K562 (cell line): ENCODE measurements around the gene IL4I1. TPM values are rescaled to one million over a fixed set of nuclear protein-coding genes. Genes with fewer than 3 reads are reported as not detected.

ENCODE experiments used
- ATAC-seq: fragments of 200-7000 bp; cut with Tn5 transposase; 3 replicates; pipeline ENCODE4 v1.9.1; 2020; ENCODE audit warnings: moderate library complexity
- BruUV-seq: library from RNA; stranded (reverse); fragments of 400-500 nt; replicated peaks from 2 replicates; lab custom pipeline; 2021; lab: Mats Ljungman, UMichigan
- CTCF ChIA-PET: fragments of 300-600 bp; formaldehyde crosslinking; extraction: SDS; loops from one replicate; lab custom pipeline; 2021; ENCODE audit warnings: low intra/inter-chr PET ratio; lab: Yijun Ruan, JAX
- POLR2A ChIA-PET: fragments of 300-600, 350-650 bp; sonication (Branson Sonifier 250); formaldehyde crosslinking; extraction: SDS; loops from one replicate; lab custom pipeline; 2021; ENCODE audit warnings: antibody characterized with exemption, inconsistent platforms; lab: Yijun Ruan, JAX
- DNase-seq, 4 experiments: peaks; one replicate each; pipeline versions ENCODE4 v3.0.0 to v3.0.0-alpha.2; 2011 to 2018; ENCODE audit warnings: low spot score in 3 of 4, mixed read lengths in 3 of 4; ENCODE audit errors: extremely low read depth in 1 of 4
- FAIRE-seq: peaks from 2 replicates; lab custom pipeline; 2011; peaks lifted over from hg19 to GRCh38; lab: Jason Lieb, UNC
- H2AFZ ChIP-seq: 2 replicates; pipeline ENCODE4 v1.6.0; 2011; ENCODE audit warnings: low read depth, low read length, control low read depth, inconsistent platforms
- H3K27ac ChIP-seq: fragments of 200-600 bp; 3 replicates; pipeline ENCODE4 v1.8.0; 2011; ENCODE audit warnings: low read depth, mild to moderate bottlenecking, control low read depth, inconsistent platforms, low read length, moderate library complexity, mixed read lengths; ENCODE audit errors: extremely low read depth
- H3K27me3 ChIP-seq, 2 experiments: fragments of 300-600 bp in 1 of 2; 2 replicates in 1 of 2; 3 replicates in 1 of 2; pipeline versions ENCODE4 v1.6.0 to v1.8.0; 2011; ENCODE audit warnings: inconsistent platforms in 2 of 2, low read length in 2 of 2, mild to moderate bottlenecking in 1 of 2, mixed read lengths in 1 of 2, moderate library complexity in 1 of 2; ENCODE audit not compliant: control insufficient read depth in 2 of 2, insufficient read depth in 2 of 2
- H3K36me3 ChIP-seq: fragments of 300-600 bp; 3 replicates; pipeline ENCODE4 v1.8.0; 2011; ENCODE audit warnings: mild to moderate bottlenecking, low read length, inconsistent platforms; ENCODE audit not compliant: control insufficient read depth, insufficient read depth
- H3K4me1 ChIP-seq, 2 experiments: fragments of 200-600 bp in 1 of 2; replicated peaks in 1 of 2; 2 replicates in 1 of 2; 3 replicates in 1 of 2; pipeline versions ENCODE4 v1.5.1 to v1.8.0; 2011; ENCODE audit warnings: inconsistent platforms in 2 of 2, low read length in 2 of 2, mild to moderate bottlenecking in 1 of 2, mixed read lengths in 1 of 2, moderate library complexity in 1 of 2; ENCODE audit not compliant: control insufficient read depth in 2 of 2, insufficient read depth in 2 of 2
- H3K4me2 ChIP-seq: 2 replicates; pipeline ENCODE4 v1.6.1; 2011; ENCODE audit warnings: low read length, control low read depth, inconsistent platforms, mixed read lengths; ENCODE audit not compliant: insufficient read depth
- H3K4me3 ChIP-seq: fragments of 200-600 bp; sonication (generic), shearing (Covaris generic); 2 replicates; pipeline ENCODE4 v1.5.1; 2016; ENCODE audit warnings: control low read depth, inconsistent platforms
- H3K79me2 ChIP-seq: fragments of 200-600 bp; 3 replicates; pipeline ENCODE4 v1.8.0; 2011; ENCODE audit warnings: low read length, inconsistent platforms; ENCODE audit not compliant: control insufficient read depth, insufficient read depth
- H3K9ac ChIP-seq, 2 experiments: 2 replicates each; pipeline versions ENCODE4 v1.6.0 to v1.6.1; 2011; ENCODE audit warnings: low read depth in 2 of 2, low read length in 2 of 2, control low read depth in 1 of 2, inconsistent platforms in 1 of 2, mild to moderate bottlenecking in 1 of 2, mixed read lengths in 1 of 2; ENCODE audit not compliant: insufficient read depth in 1 of 2
- H3K9me1 ChIP-seq: one replicate; pipeline ENCODE4 v1.6.0; 2011; ENCODE audit warnings: inconsistent platforms, mild to moderate bottlenecking, low read length, moderate library complexity; ENCODE audit not compliant: control insufficient read depth, insufficient read depth
- H3K9me3 ChIP-seq: replicated peaks from 2 replicates; pipeline ENCODE4 v1.5.1; 2011; ENCODE audit warnings: low read depth, low read length, inconsistent platforms; ENCODE audit not compliant: control insufficient read depth, insufficient read depth
- H4K20me1 ChIP-seq: replicated peaks from 2 replicates; pipeline ENCODE4 v1.6.1; 2011; ENCODE audit warnings: low read length, inconsistent platforms, mixed read lengths; ENCODE audit not compliant: control insufficient read depth, insufficient read depth
- BRD9 ChIP-seq: fragments of 450-650 bp; IDR thresholded peaks from 2 replicates; pipeline ENCODE4 v1.6.1; 2018; ENCODE audit warnings: low read depth; ENCODE audit not compliant: partially characterized antibody
- ERF ChIP-seq: fragments of 450-650 bp; formaldehyde crosslinking; IDR thresholded peaks from 2 replicates; pipeline ENCODE4 v1.4.0; 2020; ENCODE audit warnings: mild to moderate bottlenecking, mixed read lengths
- FOS ChIP-seq: IDR thresholded peaks from 3 replicates; pipeline ENCODE4 v1.6.1; 2011; ENCODE audit not compliant: insufficient read length; ENCODE audit errors: extremely low read depth
- NFIC ChIP-seq: fragments of 450-650 bp; IDR thresholded peaks from 2 replicates; pipeline ENCODE4 v1.6.1; 2017; ENCODE audit warnings: mild to moderate bottlenecking, inconsistent platforms
- NFYB ChIP-seq: IDR thresholded peaks from 2 replicates; pipeline ENCODE4 v1.6.1; 2011; ENCODE audit warnings: mild to moderate bottlenecking, moderate library complexity; ENCODE audit not compliant: insufficient read length; ENCODE audit errors: extremely low read depth
- RBM25 ChIP-seq: fragments of 200-400 bp; formaldehyde crosslinking; IDR thresholded peaks from 2 replicates; pipeline ENCODE4 v1.6.1; 2018; ENCODE audit warnings: low read length, low read depth, moderate library complexity; ENCODE audit not compliant: severe bottlenecking
- ZFP36 ChIP-seq: fragments of 150-350 bp; IDR thresholded peaks from 2 replicates; pipeline ENCODE4 v1.6.1; 2018; ENCODE audit warnings: low read length, low read depth; ENCODE audit not compliant: partially characterized antibody
- ZNF551 ChIP-seq: fragments of 250-450 bp; sonication (Bioruptor Pico); IDR thresholded peaks from 2 replicates; pipeline ENCODE4 v1.5.0; 2021; ENCODE audit warnings: mild to moderate bottlenecking, moderate library complexity
- WGBS: fragments of 100-300 bp; shearing (Covaris generic); methylation state at CpG from one replicate; pipeline ENCODE4 v1.1.6; 2016; ENCODE audit warnings: low coverage, mixed read lengths; ENCODE audit not compliant: insufficient coverage; ENCODE audit errors: missing lambda C conversion rate; 5-methylcytosine and 5-hydroxymethylcytosine counted together
- in situ Hi-C: fragments of 300-500 bp; cut with MboI; formaldehyde crosslinking; loops from 4 replicates; pipeline ENCODE4 v1.15.0; 2018; ENCODE audit warnings: inconsistent platforms, mixed read lengths
- intact Hi-C: fragments of 100-400 bp; cut with micrococcal nuclease; formaldehyde crosslinking; loops from 2 replicates; pipeline ENCODE4 v1.14.2; 2022
- polyA plus RNA-seq, 8 experiments: library from polyadenylated mRNA; depleted of rRNA in 4 of 8; stranded (reverse) in 5 of 8; unstranded in 3 of 8; fragments of >200 nt; fragmentation: Nextera tagmentation in 2 of 8; fragmentation: Illumina TruSeq in 1 of 8; extraction: Ambion mirVana in 2 of 8; extraction: Trizol in 1 of 8; gene quantifications; 2 replicates each; pipeline versions ENCODE4 v1.2.1 to v1.2.3, GENCODE V29; 2011 to 2014; ENCODE audit warnings: inconsistent platforms in 1 of 8, missing spikeins in 1 of 8
- total RNA-seq, 7 experiments: library from RNA; depleted of rRNA in 6 of 7; stranded (reverse); fragments of >200 nt in 6 of 7; fragmentation: Illumina TruSeq in 2 of 7; extraction: Trizol in 2 of 7; gene quantifications; 2 replicates each; pipeline versions ENCODE4 v1.2.1 to v1.2.3, GENCODE V29; 2011 to 2021; ENCODE audit warnings: low replicate concordance in 1 of 7
- TF ChIP-seq, protein P1 (sequence below), 2 experiments: fragments of 200-800 bp in 1 of 2; sonication (Bioruptor generic) in 1 of 2; sonication (generic) in 1 of 2; formaldehyde crosslinking in 1 of 2; IDR thresholded peaks in 1 of 2; conservative IDR thresholded peaks in 1 of 2; 2 replicates each; pipeline versions ENCODE4 v1.5.0 to v1.6.1; 2016 to 2020; ENCODE audit warnings: missing compliant biosample characterization in 1 of 2, missing genetic modification characterization in 1 of 2, missing genetic modification reagents in 1 of 2
- TF ChIP-seq, protein P2 (sequence below): fragments of 450-650 bp; formaldehyde crosslinking; conservative IDR thresholded peaks from 2 replicates; pipeline ENCODE4 v1.4.0; 2022; ENCODE audit warnings: mild to moderate bottlenecking, missing genetic modification characterization
- TF ChIP-seq, protein P3 (sequence below): sonication (generic); formaldehyde crosslinking; IDR thresholded peaks from 2 replicates; pipeline ENCODE4 v1.8.0; 2022; ENCODE audit warnings: missing genetic modification reagents, mild to moderate bottlenecking, borderline replicate concordance
- TF ChIP-seq, protein P4 (sequence below), 2 experiments: IDR thresholded peaks in 1 of 2; conservative IDR thresholded peaks in 1 of 2; 2 replicates each; pipeline ENCODE4 v1.6.1; 2016; ENCODE audit warnings: low read depth in 2 of 2, mild to moderate bottlenecking in 1 of 2, missing compliant biosample characterization in 1 of 2, missing genetic modification characterization in 1 of 2, moderate library complexity in 1 of 2
- TF ChIP-seq, protein P5 (sequence below): fragments of 250-450 bp; sonication (Bioruptor Pico); IDR thresholded peaks from 2 replicates; pipeline ENCODE4 v1.8.0; 2022; ENCODE audit warnings: moderate library complexity, mild to moderate bottlenecking, inconsistent platforms

IL4I1 gene
- total and polyA plus RNA-seq, 9 of the 15 experiments (the other 6 are each of a cell fraction or from before 2014, with no cell fraction given): 0.06 to 0.95 (median 0.43) TPM; not detected in 2

DNA sequence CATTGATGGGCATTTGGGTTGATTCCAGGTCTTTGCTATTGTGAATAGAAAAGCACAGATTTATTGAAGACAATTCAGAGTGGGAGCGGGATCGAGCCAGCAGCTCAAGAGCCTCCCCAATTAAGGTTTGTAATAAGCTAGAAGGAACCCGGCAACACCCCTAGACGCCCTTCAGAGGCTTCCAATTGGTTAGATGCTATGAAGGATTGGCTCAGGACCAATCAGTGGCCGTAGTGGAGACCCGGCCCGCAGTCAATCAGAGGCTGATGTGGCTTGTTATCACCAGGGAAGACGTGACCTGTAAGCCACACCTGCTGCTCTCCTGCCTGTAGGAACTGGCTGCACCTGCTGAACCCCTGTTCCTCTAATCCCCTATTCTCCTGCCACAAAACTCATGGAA lies 49.7 kb upstream of the IL4I1 start:
- peaks cover 3 to 5% of the 10 kb centered on the region in 2 experiments; a peak in 3 of 5 replicates for H3K4me1 ChIP-seq
- peak in 1 of 4 experiments; percentile 40 for DNase-seq
- WGBS: 8% methylated on average over 8 of the region's 8 CpGs
- FAIRE-seq: no peak
- H3K9ac ChIP-seq: no peak overlapping the region
- no peak overlapping the region for H3K4me3 ChIP-seq
- intact Hi-C loops: no loop called here
- peak; percentile 86 for ATAC-seq
- no peak overlapping the region for H3K27ac ChIP-seq
- in situ Hi-C loops: no loop called here
- no TSS peak for BruUV-seq
- H2AFZ ChIP-seq: no peak overlapping the region
- ChIA-PET CTCF (interaction anchor here (0.6 kb wide), 1 partner anchor 671 kb away, joined by 5 read pairs; no protein-coding TSS in a partner anchor), POLR2A (no interaction called here)
- H4K20me1 ChIP-seq: no peaks in the 10 kb centered on the region
- H3K27me3 ChIP-seq: peaks cover 3 to 4% of the 10 kb centered on the region in 2 experiments; a peak in 3 of 5 replicates
- H3K9me3 ChIP-seq: no peaks in the 10 kb centered on the region
- H3K9me1 ChIP-seq: no peaks in the 10 kb centered on the region
- H3K36me3 ChIP-seq: no peaks in the 10 kb centered on the region
- no peak overlapping the region for H3K4me2 ChIP-seq
- H3K79me2 ChIP-seq: no peaks in the 10 kb centered on the region
- no peak for TF ChIP-seq NFIC
- TF ChIP-seq ZNF551 (CRISPR knock-in tag): no peak
- no peak for TF ChIP-seq ERF (CRISPR knock-in tag)
- TF ChIP-seq RBM25: peak; percentile 10
- TF ChIP-seq, protein P1, sequence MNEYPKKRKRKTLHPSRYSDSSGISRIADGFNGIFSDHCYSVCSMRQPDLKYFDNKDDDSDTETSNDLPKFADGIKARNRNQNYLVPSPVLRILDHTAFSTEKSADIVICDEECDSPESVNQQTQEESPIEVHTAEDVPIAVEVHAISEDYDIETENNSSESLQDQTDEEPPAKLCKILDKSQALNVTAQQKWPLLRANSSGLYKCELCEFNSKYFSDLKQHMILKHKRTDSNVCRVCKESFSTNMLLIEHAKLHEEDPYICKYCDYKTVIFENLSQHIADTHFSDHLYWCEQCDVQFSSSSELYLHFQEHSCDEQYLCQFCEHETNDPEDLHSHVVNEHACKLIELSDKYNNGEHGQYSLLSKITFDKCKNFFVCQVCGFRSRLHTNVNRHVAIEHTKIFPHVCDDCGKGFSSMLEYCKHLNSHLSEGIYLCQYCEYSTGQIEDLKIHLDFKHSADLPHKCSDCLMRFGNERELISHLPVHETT (CRISPR knock-in tag; conservative IDR thresholded peaks at IDR 0.05 in 1 of 2, IDR thresholded peaks at IDR 0.05 in 1 of 2): no peak
- TF ChIP-seq, protein P2, sequence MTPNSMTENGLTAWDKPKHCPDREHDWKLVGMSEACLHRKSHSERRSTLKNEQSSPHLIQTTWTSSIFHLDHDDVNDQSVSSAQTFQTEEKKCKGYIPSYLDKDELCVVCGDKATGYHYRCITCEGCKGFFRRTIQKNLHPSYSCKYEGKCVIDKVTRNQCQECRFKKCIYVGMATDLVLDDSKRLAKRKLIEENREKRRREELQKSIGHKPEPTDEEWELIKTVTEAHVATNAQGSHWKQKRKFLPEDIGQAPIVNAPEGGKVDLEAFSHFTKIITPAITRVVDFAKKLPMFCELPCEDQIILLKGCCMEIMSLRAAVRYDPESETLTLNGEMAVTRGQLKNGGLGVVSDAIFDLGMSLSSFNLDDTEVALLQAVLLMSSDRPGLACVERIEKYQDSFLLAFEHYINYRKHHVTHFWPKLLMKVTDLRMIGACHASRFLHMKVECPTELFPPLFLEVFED (CRISPR knock-in tag): no peak
- TF ChIP-seq, protein P3, sequence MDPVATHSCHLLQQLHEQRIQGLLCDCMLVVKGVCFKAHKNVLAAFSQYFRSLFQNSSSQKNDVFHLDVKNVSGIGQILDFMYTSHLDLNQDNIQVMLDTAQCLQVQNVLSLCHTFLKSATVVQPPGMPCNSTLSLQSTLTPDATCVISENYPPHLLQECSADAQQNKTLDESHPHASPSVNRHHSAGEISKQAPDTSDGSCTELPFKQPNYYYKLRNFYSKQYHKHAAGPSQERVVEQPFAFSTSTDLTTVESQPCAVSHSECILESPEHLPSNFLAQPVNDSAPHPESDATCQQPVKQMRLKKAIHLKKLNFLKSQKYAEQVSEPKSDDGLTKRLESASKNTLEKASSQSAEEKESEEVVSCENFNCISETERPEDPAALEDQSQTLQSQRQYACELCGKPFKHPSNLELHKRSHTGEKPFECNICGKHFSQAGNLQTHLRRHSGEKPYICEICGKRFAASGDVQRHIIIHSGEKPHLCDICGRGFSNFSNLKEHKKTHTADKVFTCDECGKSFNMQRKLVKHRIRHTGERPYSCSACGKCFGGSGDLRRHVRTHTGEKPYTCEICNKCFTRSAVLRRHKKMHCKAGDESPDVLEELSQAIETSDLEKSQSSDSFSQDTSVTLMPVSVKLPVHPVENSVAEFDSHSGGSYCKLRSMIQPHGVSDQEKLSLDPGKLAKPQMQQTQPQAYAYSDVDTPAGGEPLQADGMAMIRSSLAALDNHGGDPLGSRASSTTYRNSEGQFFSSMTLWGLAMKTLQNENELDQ (CRISPR knock-in tag): no peak
- peak; percentile 32 for TF ChIP-seq FOS
- no peak for TF ChIP-seq ZFP36
- TF ChIP-seq NFYB: peak; percentile 78
- TF ChIP-seq, protein P4, sequence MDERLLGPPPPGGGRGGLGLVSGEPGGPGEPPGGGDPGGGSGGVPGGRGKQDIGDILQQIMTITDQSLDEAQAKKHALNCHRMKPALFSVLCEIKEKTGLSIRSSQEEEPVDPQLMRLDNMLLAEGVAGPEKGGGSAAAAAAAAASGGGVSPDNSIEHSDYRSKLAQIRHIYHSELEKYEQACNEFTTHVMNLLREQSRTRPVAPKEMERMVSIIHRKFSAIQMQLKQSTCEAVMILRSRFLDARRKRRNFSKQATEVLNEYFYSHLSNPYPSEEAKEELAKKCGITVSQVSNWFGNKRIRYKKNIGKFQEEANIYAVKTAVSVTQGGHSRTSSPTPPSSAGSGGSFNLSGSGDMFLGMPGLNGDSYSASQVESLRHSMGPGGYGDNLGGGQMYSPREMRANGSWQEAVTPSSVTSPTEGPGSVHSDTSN (CRISPR knock-in tag; IDR thresholded peaks at IDR 0.05; ENCODE audit: low read depth): no peak
- TF ChIP-seq, protein P4 (tag; conservative IDR thresholded peaks at IDR 0.05; ENCODE audit: low read depth): peak; percentile 65
- TF ChIP-seq, protein P5, sequence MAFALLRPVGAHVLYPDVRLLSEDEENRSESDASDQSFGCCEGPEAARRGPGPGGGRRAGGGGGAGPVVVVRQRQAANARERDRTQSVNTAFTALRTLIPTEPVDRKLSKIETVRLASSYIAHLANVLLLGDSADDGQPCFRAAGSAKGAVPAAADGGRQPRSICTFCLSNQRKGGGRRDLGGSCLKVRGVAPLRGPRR (CRISPR knock-in tag): no peak
- TF ChIP-seq BRD9: no peak
